K562 (cell line): ENCODE data around the gene VPS13D. TPM values are rescaled to one million over a fixed set of nuclear protein-coding genes. Genes with fewer than 3 reads are reported as not detected.

Source experiments
- ARID3B ChIP-seq: fragments of 250-450 bp; sonication (Bioruptor Pico); IDR thresholded peaks from 2 replicates; pipeline ENCODE4 v1.4.0; 2020; ENCODE audit warnings: borderline replicate concordance
- ATF7 ChIP-seq: fragments of 450-650 bp; IDR thresholded peaks from 2 replicates; pipeline ENCODE4 v1.7.1; 2014; ENCODE audit warnings: mild to moderate bottlenecking, moderate library complexity
- CSDE1 ChIP-seq, 2 experiments: fragments of 450-650 bp; IDR thresholded peaks; 2 replicates each; pipeline ENCODE4 v1.6.1; 2016; ENCODE audit warnings: mild to moderate bottlenecking in 1 of 2
- E2F8 ChIP-seq: fragments of 450-650 bp; IDR thresholded peaks from 2 replicates; pipeline ENCODE4 v1.7.1; 2018; ENCODE audit warnings: mild to moderate bottlenecking, low read depth; ENCODE audit not compliant: partially characterized antibody
- KDM1A ChIP-seq, 2 experiments: fragments of 450-650 bp; IDR thresholded peaks; 2 replicates each; pipeline ENCODE4 v1.6.1; 2016; ENCODE audit warnings: mild to moderate bottlenecking in 2 of 2
- MIER1 ChIP-seq: fragments of 450-650 bp; IDR thresholded peaks from 2 replicates; pipeline ENCODE4 v1.6.1; 2016; ENCODE audit warnings: antibody characterized with exemption, mild to moderate bottlenecking, low read depth
- MYBL2 ChIP-seq, 2 experiments: fragments of 450-650 bp in 1 of 2; sonication (generic) in 1 of 2; formaldehyde crosslinking in 1 of 2; IDR thresholded peaks; 2 replicates each; pipeline versions ENCODE4 v1.6.1 to v1.8.1; 2017 to 2022; ENCODE audit warnings: borderline replicate concordance in 1 of 2, inconsistent platforms in 1 of 2, low read depth in 1 of 2, mild to moderate bottlenecking in 1 of 2, missing genetic modification reagents in 1 of 2, moderate library complexity in 1 of 2
- RBM15 ChIP-seq: fragments of 200-400 bp; formaldehyde crosslinking; IDR thresholded peaks from 2 replicates; pipeline ENCODE4 v1.6.1; 2018; ENCODE audit warnings: mild to moderate bottlenecking, low read length, moderate library complexity; ENCODE audit not compliant: insufficient read depth
- SIN3A ChIP-seq, 2 experiments: fragments of 150-350 bp in 1 of 2; IDR thresholded peaks; 2 replicates each; pipeline ENCODE4 v1.6.1; 2011 to 2016; ENCODE audit warnings: borderline replicate concordance in 2 of 2, low read depth in 2 of 2, low read length in 2 of 2, mild to moderate bottlenecking in 2 of 2, moderate library complexity in 2 of 2; ENCODE audit not compliant: control insufficient read depth in 1 of 2
- SIN3B ChIP-seq: fragments of 450-650 bp; IDR thresholded peaks from 2 replicates; pipeline ENCODE4 v1.6.1; 2017; ENCODE audit warnings: low read depth, mild to moderate bottlenecking, moderate library complexity
- SLC30A9 ChIP-seq: fragments of 250-450 bp; sonication (Bioruptor Pico); IDR thresholded peaks from 2 replicates; pipeline ENCODE4 v1.8.0; 2022; ENCODE audit warnings: mild to moderate bottlenecking, moderate library complexity
- SMARCA4 ChIP-seq: fragments of 450-650 bp; IDR thresholded peaks from 2 replicates; pipeline ENCODE4 v1.6.1; 2016
- SRSF7 ChIP-seq: fragments of 200-400 bp; formaldehyde crosslinking; optimal IDR thresholded peaks from 2 replicates; pipeline ENCODE3; 2017; ENCODE audit warnings: mild to moderate bottlenecking, low read depth, low read length
- TBL1XR1 ChIP-seq, 2 experiments: IDR thresholded peaks; 2 replicates each; pipeline ENCODE4 v1.6.1; 2012; ENCODE audit warnings: improper control_type of control experiment in 2 of 2, low read length in 2 of 2, mild to moderate bottlenecking in 1 of 2
- ZNF140 ChIP-seq: fragments of 250-450 bp; sonication (Bioruptor Pico); IDR thresholded peaks from 2 replicates; pipeline ENCODE4 v1.8.0; 2021; ENCODE audit warnings: moderate library complexity, mild to moderate bottlenecking, inconsistent platforms
- ZNF347 ChIP-seq: fragments of 450-650 bp; formaldehyde crosslinking; IDR thresholded peaks from 2 replicates; pipeline ENCODE4 v1.4.0; 2020; ENCODE audit warnings: low read depth, mild to moderate bottlenecking, moderate library complexity
- ZNF609 ChIP-seq: sonication (generic); formaldehyde crosslinking; IDR thresholded peaks from 2 replicates; pipeline ENCODE4 v1.8.1; 2023; ENCODE audit warnings: missing genetic modification reagents, mild to moderate bottlenecking, borderline replicate concordance
- ZNF766 ChIP-seq: fragments of 200-800 bp; sonication (Bioruptor generic); conservative IDR thresholded peaks from 2 replicates; pipeline ENCODE4 v1.6.1; 2016; ENCODE audit warnings: missing genetic modification characterization, missing compliant biosample characterization
- polyA plus RNA-seq, 8 experiments: library from polyadenylated mRNA; depleted of rRNA in 4 of 8; stranded (reverse) in 5 of 8; unstranded in 3 of 8; fragments of >200 nt; fragmentation: Nextera tagmentation in 2 of 8; fragmentation: Illumina TruSeq in 1 of 8; extraction: Ambion mirVana in 2 of 8; extraction: Trizol in 1 of 8; gene quantifications; 2 replicates each; pipeline versions ENCODE4 v1.2.1 to v1.2.3, GENCODE V29; 2011 to 2014; ENCODE audit warnings: inconsistent platforms in 1 of 8, missing spikeins in 1 of 8
- total RNA-seq, 7 experiments: library from RNA; depleted of rRNA in 6 of 7; stranded (reverse); fragments of >200 nt in 6 of 7; fragmentation: Illumina TruSeq in 2 of 7; extraction: Trizol in 2 of 7; gene quantifications; 2 replicates each; pipeline versions ENCODE4 v1.2.1 to v1.2.3, GENCODE V29; 2011 to 2021; ENCODE audit warnings: low replicate concordance in 1 of 7

VPS13D gene
- total and polyA plus RNA-seq, 9 of the 15 experiments (the other 6 are each of a cell fraction or from before 2014, with no cell fraction given) = 6.1 to 51.5 (median 38.5) TPM

GRCh38 chr1:12433323-12434053, 203.7 kb downstream of the VPS13D start (continued):
- TF ChIP-seq ARID3B (CRISPR knock-in tag) (no peak), ZNF609 (CRISPR knock-in tag) (no peak), MIER1 (peak; percentile 80), SLC30A9 (no peak), ZNF347 (no peak), ATF7 (0 out of 2 replicates have a peak, but pooled peaks have one; percentile 8), ZNF766 (CRISPR knock-in tag) (peak; percentile 35; the same call in 1 of the 2 replicates), SMARCA4 (peak; percentile 85), KDM1A (IDR thresholded peaks at IDR 0.05) (peak; percentile 68 to 86; a peak in 3 of 4 replicates), ZNF140 (no peak), MYBL2 (IDR thresholded peaks at IDR 0.05; ENCODE audit: low read depth) (peak; percentile 46; the same call in 1 of the 2 replicates), MYBL2 (CRISPR knock-in tag; IDR thresholded peaks at IDR 0.05; ENCODE audit: borderline replicate concordance) (no peak), RBM15 (no peak), SIN3B (no peak), CSDE1 (IDR thresholded peaks at IDR 0.05) (0 out of 4 replicates have a peak, but pooled peaks of 1 of the 2 experiments have one; percentile 66), E2F8 (peak; percentile 80), SRSF7 (no peak), TBL1XR1 (IDR thresholded peaks at IDR 0.05; ENCODE audit: low read length in 2 of 2) (no peak; a peak in 1 of 4 replicates), SIN3A (IDR thresholded peaks at IDR 0.05; ENCODE audit: borderline replicate concordance in 2 of 2, control insufficient read depth in 1 of 2, low read depth in 2 of 2, low read length in 2 of 2) (no peak)
